Keratinocyte (primary cell): ENCODE data around the gene SPIN4. TPM values are rescaled to one million over a fixed set of nuclear protein-coding genes. Genes with fewer than 3 reads are reported as not detected.

Source experiments
- DNase-seq: peaks from one replicate; pipeline ENCODE4 v3.0.0-alpha.2; 2011; ENCODE audit warnings: low read depth, missing footprints, low spot score
- FAIRE-seq: peaks from 2 replicates; lab custom pipeline; 2011; peaks lifted over from hg19 to GRCh38; lab: Jason Lieb, UNC
- H2AFZ ChIP-seq: 2 replicates; pipeline ENCODE4 v1.6.0; 2012; ENCODE audit warnings: low read length, control low read depth, inconsistent platforms; ENCODE audit not compliant: control insufficient read depth
- H3K27ac ChIP-seq: 2 replicates; pipeline ENCODE4 v1.5.1; 2011; ENCODE audit warnings: low read length; ENCODE audit not compliant: control insufficient read depth, insufficient read depth
- H3K27me3 ChIP-seq: 3 replicates; pipeline ENCODE4 v1.6.0; 2011; ENCODE audit warnings: low read length; ENCODE audit not compliant: control insufficient read depth, insufficient read depth; ENCODE audit errors: extremely low read depth
- H3K36me3 ChIP-seq, 2 experiments: 2 replicates in 1 of 2; 3 replicates in 1 of 2; pipeline ENCODE4 v1.5.1; 2011; ENCODE audit warnings: low read length in 2 of 2, mild to moderate bottlenecking in 1 of 2; ENCODE audit not compliant: control insufficient read depth in 2 of 2, insufficient read depth in 2 of 2; ENCODE audit errors: extremely low read depth in 1 of 2
- H3K4me1 ChIP-seq: 3 replicates; pipeline ENCODE4 v1.5.1; 2011; ENCODE audit warnings: low read length; ENCODE audit not compliant: control insufficient read depth, insufficient read depth; ENCODE audit errors: extremely low read depth
- H3K4me2 ChIP-seq: 3 replicates; pipeline ENCODE4 v1.6.0; 2011; ENCODE audit warnings: low read depth, low read length; ENCODE audit not compliant: control insufficient read depth, insufficient read depth; ENCODE audit errors: extremely low read depth
- H3K4me3 ChIP-seq, 3 experiments: fragments of 200-600 bp in 1 of 3; sonication (generic) in 1 of 3; 2 replicates in 2 of 3; 3 replicates in 1 of 3; pipeline ENCODE4 v1.5.1; 2011 to 2016; ENCODE audit warnings: low read length in 3 of 3, mild to moderate bottlenecking in 3 of 3, control low read depth in 2 of 3, inconsistent platforms in 1 of 3, low read depth in 1 of 3, mixed read lengths in 1 of 3, mixed run types in 1 of 3, moderate library complexity in 1 of 3; ENCODE audit not compliant: control insufficient read depth in 2 of 3, insufficient read depth in 2 of 3; ENCODE audit errors: extremely low read depth in 1 of 3
- H3K79me2 ChIP-seq: 2 replicates; pipeline ENCODE4 v1.6.0; 2012; ENCODE audit warnings: low read length; ENCODE audit not compliant: control insufficient read depth, insufficient read depth
- H3K9ac ChIP-seq: 3 replicates; pipeline ENCODE4 v1.6.0; 2011; ENCODE audit warnings: low read length; ENCODE audit not compliant: control insufficient read depth, insufficient read depth; ENCODE audit errors: extremely low read depth
- H3K9me1 ChIP-seq: 3 replicates; pipeline ENCODE4 v1.6.0; 2011; ENCODE audit warnings: low read length; ENCODE audit not compliant: control insufficient read depth, insufficient read depth; ENCODE audit errors: extremely low read depth
- H3K9me3 ChIP-seq: 2 replicates; pipeline ENCODE4 v1.5.1; 2012; ENCODE audit warnings: low read depth, low read length; ENCODE audit not compliant: control insufficient read depth
- H4K20me1 ChIP-seq: 3 replicates; pipeline ENCODE4 v1.6.0; 2011; ENCODE audit warnings: low read length; ENCODE audit not compliant: control insufficient read depth, insufficient read depth; ENCODE audit errors: extremely low read depth
- EZH2 ChIP-seq: IDR thresholded peaks from one replicate; pipeline ENCODE4 v1.6.1; 2012; ENCODE audit warnings: inconsistent platforms, mild to moderate bottlenecking, low read length, moderate library complexity
- dilution Hi-C: fragments of 300-500 bp; cut with MboI; formaldehyde crosslinking; loops from one replicate; pipeline ENCODE4 v1.7.0; 2020; ENCODE audit warnings: low sequenced_read_pairs; ENCODE audit not compliant: extremely low pct_ligation_motif_present
- polyA minus RNA-seq, 3 experiments: library from RNA; depleted of rRNA, polyadenylated mRNA; stranded (reverse); fragments of >200 nt; gene quantifications; 1 replicate in 1 of 3; 2 replicates in 1 of 3; 3 replicates in 1 of 3; pipeline ENCODE4 v1.2.3, GENCODE V29; 2011
- polyA plus RNA-seq, 5 experiments: library from polyadenylated mRNA; depleted of rRNA in 3 of 5; stranded (reverse) in 3 of 5; stranded (forward) in 1 of 5; unstranded in 1 of 5; fragments of >200 nt; gene quantifications; 1 replicate in 1 of 5; 2 replicates in 3 of 5; 3 replicates in 1 of 5; pipeline versions ENCODE4 v1.2.1 to v1.2.3, GENCODE V29; 2011 to 2012; ENCODE audit warnings: missing spikeins in 2 of 5, low read depth in 1 of 5, low replicate concordance in 1 of 5
- TF ChIP-seq, protein P1 (sequence below), 3 experiments: IDR thresholded peaks in 1 of 3; conservative IDR thresholded peaks in 1 of 3; optimal IDR thresholded peaks in 1 of 3; 2 replicates in 2 of 3; 3 replicates in 1 of 3; pipeline versions ENCODE3 to v1.5.1; 2011; ENCODE audit warnings: low read length in 3 of 3, mild to moderate bottlenecking in 3 of 3, moderate library complexity in 2 of 3, control low read depth in 1 of 3, inconsistent platforms in 1 of 3; ENCODE audit not compliant: insufficient read depth in 2 of 3; ENCODE audit errors: extremely low read depth in 1 of 3

The SPIN4 gene
- polyA plus RNA-seq (1.8 to 5.8 TPM (median 4.4 TPM) in 3 replicates), polyA minus RNA-seq (1.9 to 4.3 TPM (median 2.2 TPM) in 3 replicates)
- polyA plus RNA-seq (2011; ENCODE audit: low read depth): 3.2 TPM
- polyA plus RNA-seq (2011; cell fraction: cytosol; rRNA removed): 1.3 and 2.4 TPM in 2 replicates
- polyA plus RNA-seq (2011; cell fraction: nucleus; rRNA removed): 3.2 and 4.1 TPM in 2 replicates
- polyA plus RNA-seq (2012; ENCODE audit: low replicate concordance): 2.9 and 5.4 TPM in 2 replicates
- 2.5 TPM for polyA minus RNA-seq (2011; cell fraction: cytosol; rRNA and poly(A)+ RNA removed)
- 2.7 and 3.3 TPM in 2 replicates for polyA minus RNA-seq (2011; cell fraction: nucleus; rRNA and poly(A)+ RNA removed)

DNA sequence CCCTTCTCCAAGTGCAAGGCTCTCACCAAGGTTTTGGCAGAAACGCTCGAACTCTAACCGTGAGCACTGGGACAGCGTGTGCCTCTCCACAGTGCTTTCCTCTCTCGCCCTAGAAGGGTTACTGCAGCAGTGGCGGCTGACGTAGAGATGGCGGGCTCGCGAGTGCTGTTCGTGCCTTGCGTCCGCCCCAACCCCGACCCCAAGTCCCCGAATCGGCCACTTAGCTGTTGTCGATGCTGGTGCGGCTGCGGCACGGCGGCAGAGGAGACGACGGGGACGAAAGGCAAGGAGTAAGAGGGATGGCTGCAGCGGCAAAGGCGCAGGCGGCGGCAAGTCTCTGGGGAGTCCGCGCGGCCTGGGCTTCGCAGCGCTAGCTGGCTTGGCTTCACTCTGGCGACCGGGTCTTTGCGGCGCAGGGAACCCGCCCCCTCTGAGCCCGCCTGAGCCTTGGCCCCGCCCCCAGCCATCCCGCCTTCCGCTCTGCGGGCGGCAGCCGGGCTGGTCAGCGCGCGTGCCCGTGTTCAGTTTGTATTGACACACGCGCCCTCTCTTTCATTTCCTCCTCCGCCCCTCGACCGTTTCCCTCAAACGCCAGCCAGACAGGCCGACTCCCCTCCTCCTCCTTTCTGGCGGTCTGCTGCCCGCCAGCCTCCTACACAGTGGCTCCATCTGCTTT is at the start of gene SPIN4:
SPIN4 (minus strand) TSS at position 392 of the 676 bp plus-strand sequence. CDS start 513 bp downstream, outside the sequence.
- Histone ChIP-seq H3K36me3 (no peaks in the 10 kb centered on the region), H3K27ac (peak within 1 kb of the TSS; percentile 62), H3K4me3 (peak within 1 kb of the TSS; percentile 56 to 82 (median 57)), H3K9me3 (no peaks in the 10 kb centered on the region), H3K79me2 (peaks cover 8% of the 10 kb centered on the region), H3K9me1 (no peaks in the 10 kb centered on the region), H3K9ac (peak within 1 kb of the TSS; percentile 61), H3K4me2 (peak within 1 kb of the TSS; percentile 72), H3K4me1 (no peaks in the 10 kb centered on the region), H2AFZ (peak within 1 kb of the TSS; percentile 92), H3K27me3 (no peaks in the 10 kb centered on the region), H4K20me1 (no peaks in the 10 kb centered on the region)
- FAIRE-seq (no peak), DNase-seq (peak; percentile 4)
- TF ChIP-seq, protein P1, sequence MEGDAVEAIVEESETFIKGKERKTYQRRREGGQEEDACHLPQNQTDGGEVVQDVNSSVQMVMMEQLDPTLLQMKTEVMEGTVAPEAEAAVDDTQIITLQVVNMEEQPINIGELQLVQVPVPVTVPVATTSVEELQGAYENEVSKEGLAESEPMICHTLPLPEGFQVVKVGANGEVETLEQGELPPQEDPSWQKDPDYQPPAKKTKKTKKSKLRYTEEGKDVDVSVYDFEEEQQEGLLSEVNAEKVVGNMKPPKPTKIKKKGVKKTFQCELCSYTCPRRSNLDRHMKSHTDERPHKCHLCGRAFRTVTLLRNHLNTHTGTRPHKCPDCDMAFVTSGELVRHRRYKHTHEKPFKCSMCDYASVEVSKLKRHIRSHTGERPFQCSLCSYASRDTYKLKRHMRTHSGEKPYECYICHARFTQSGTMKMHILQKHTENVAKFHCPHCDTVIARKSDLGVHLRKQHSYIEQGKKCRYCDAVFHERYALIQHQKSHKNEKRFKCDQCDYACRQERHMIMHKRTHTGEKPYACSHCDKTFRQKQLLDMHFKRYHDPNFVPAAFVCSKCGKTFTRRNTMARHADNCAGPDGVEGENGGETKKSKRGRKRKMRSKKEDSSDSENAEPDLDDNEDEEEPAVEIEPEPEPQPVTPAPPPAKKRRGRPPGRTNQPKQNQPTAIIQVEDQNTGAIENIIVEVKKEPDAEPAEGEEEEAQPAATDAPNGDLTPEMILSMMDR (optimal IDR thresholded peaks at IDR 0.05 in 1 of 3, IDR thresholded peaks at IDR 0.05 in 1 of 3, conservative IDR thresholded peaks at IDR 0.05 in 1 of 3; ENCODE audit: extremely low read depth in 1 of 3, insufficient read depth in 2 of 3, low read length in 3 of 3): no peak
- no peak for TF ChIP-seq EZH2
- dilution Hi-C loops: no loop called here

DNA sequence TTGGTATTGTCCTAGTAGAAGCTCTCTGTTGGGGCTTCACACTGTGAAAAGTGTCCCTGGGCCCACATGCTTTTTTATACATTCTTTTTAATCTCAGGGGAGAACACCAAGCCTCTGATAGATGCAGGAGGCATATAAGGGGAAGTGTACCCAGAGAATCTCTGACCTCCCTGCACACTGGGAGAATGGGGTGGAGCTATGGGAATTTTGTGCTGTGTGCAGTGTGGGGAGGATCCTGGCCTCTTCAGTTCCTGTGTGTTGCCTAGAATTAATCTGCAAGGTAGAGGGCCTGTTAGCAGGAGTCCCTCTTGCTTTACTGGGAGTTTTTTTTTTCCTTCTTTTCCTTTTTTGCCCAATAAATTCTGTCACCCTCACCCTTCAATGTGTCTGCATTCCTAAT is 49.2 kb upstream of the SPIN4 start:
- Histone ChIP-seq H3K9me3 (no peaks in the 10 kb centered on the region), H3K9ac (no peak overlapping the region), H3K9me1 (no peaks in the 10 kb centered on the region), H3K4me1 (no peaks in the 10 kb centered on the region), H2AFZ (no peak overlapping the region), H3K27me3 (no peaks in the 10 kb centered on the region), H4K20me1 (no peaks in the 10 kb centered on the region), H3K27ac (no peak overlapping the region), H3K36me3 (no peaks in the 10 kb centered on the region), H3K4me3 (no peak overlapping the region), H3K79me2 (no peaks in the 10 kb centered on the region), H3K4me2 (no peak overlapping the region)
- FAIRE-seq (no peak), DNase-seq (no peak)
- dilution Hi-C loops: no loop called here
- TF ChIP-seq, protein P1 (optimal IDR thresholded peaks at IDR 0.05 in 1 of 3, IDR thresholded peaks at IDR 0.05 in 1 of 3, conservative IDR thresholded peaks at IDR 0.05 in 1 of 3; ENCODE audit: extremely low read depth in 1 of 3, insufficient read depth in 2 of 3, low read length in 3 of 3): no peak
- no peak for TF ChIP-seq EZH2
